ENCODE data around the gene ALB. TPM values are rescaled to one million over a fixed set of nuclear protein-coding genes. Genes with fewer than 3 reads are reported as not detected.

Gene ALB
- total RNA-seq, 1 experiment from 2014 or later = not detected

DNA sequence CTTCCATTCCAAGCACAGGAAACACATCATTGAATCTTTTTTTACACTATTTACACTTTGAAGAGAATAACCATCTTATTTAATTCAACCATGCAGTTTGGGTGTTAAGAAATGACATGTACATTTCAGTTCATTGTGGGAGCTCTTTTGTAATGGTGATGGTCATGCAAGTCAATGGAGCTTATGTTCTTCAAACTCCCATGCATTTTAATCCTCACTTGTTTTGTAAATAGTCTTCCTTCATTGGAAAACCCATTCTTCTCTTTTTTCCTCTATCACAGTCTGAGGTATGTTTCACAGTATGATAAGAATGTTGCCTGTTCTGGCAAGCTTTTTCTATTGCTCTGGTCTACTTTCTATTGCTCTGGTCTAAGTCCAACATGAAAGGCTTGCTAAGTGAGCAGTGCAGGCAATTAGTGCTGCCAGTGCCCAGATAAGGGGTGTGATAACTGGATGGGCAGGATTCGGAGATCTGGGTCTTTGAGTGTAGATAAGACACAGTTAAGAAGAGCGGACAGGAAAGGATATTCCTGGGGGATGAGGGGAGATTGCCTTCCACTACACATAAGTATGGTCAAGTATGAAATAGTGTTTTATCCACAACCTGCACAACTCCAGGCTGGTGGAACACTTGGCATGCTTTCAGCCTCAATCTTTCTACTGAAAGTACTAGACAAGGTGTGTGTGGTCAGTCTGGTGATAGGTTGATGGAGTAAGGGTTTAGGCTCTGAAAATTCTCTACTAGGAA is 49.0 kb downstream of the ALB start:
- TF ChIP-seq, protein P1, sequence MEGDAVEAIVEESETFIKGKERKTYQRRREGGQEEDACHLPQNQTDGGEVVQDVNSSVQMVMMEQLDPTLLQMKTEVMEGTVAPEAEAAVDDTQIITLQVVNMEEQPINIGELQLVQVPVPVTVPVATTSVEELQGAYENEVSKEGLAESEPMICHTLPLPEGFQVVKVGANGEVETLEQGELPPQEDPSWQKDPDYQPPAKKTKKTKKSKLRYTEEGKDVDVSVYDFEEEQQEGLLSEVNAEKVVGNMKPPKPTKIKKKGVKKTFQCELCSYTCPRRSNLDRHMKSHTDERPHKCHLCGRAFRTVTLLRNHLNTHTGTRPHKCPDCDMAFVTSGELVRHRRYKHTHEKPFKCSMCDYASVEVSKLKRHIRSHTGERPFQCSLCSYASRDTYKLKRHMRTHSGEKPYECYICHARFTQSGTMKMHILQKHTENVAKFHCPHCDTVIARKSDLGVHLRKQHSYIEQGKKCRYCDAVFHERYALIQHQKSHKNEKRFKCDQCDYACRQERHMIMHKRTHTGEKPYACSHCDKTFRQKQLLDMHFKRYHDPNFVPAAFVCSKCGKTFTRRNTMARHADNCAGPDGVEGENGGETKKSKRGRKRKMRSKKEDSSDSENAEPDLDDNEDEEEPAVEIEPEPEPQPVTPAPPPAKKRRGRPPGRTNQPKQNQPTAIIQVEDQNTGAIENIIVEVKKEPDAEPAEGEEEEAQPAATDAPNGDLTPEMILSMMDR (IDR thresholded peaks at IDR 0.05; ENCODE audit: unreplicated experiment) = no peak
- CTCF ChIA-PET = interaction anchor here (0.5 to 0.6 kb wide), 2 partner anchors 31 to 983 kb away, joined by 8 read pairs; no protein-coding TSS in a partner anchor
- Mint-ChIP-seq H3K4me3 (ENCODE audit: low read depth, unreplicated experiment) (no peak overlapping the region), H3K27me3 (ENCODE audit: unreplicated experiment) (no peaks in the 10 kb centered on the region), H3K36me3 (ENCODE audit: insufficient read depth, unreplicated experiment) (no peaks in the 10 kb centered on the region), H3K4me1 (ENCODE audit: low read depth, unreplicated experiment) (peaks cover 13% of the 10 kb centered on the region), H3K9me3 (ENCODE audit: low read depth, unreplicated experiment) (no peaks in the 10 kb centered on the region), H3K27ac (ENCODE audit: unreplicated experiment) (no peak overlapping the region)
- no peak for DNase-seq
- intact Hi-C loops (cut with micrococcal nuclease; ENCODE audit: unreplicated experiment) = no loop called here
- BruUV-seq (replicated peaks) = no TSS peak

DNA sequence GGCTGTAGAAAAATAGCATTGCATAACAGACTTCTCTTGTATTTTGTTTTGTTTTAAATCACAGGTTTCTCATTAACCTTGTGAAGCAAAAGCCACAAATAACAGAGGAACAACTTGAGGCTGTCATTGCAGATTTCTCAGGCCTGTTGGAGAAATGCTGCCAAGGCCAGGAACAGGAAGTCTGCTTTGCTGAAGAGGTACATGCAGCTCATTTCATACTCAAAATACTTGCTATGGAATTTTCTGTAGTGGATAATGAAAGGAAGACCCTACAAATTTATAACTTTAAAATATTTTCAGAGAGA is 49.6 kb downstream of the ALB start:
- intact Hi-C loops (cut with micrococcal nuclease; ENCODE audit: unreplicated experiment) = no loop called here
- TF ChIP-seq, protein P1 (IDR thresholded peaks at IDR 0.05; ENCODE audit: unreplicated experiment) = no peak
- H3K27ac Mint-ChIP-seq (ENCODE audit: unreplicated experiment) = no peak overlapping the region
- H3K9me3 Mint-ChIP-seq (ENCODE audit: low read depth, unreplicated experiment) = no peaks in the 10 kb centered on the region
- no peaks in the 10 kb centered on the region for H3K36me3 Mint-ChIP-seq (ENCODE audit: insufficient read depth, unreplicated experiment)
- peaks cover 13% of the 10 kb centered on the region for H3K4me1 Mint-ChIP-seq (ENCODE audit: low read depth, unreplicated experiment)
- DNase-seq = no peak
- CTCF ChIA-PET = interaction anchor here (0.5 kb wide), 1 partner anchor 31 kb away, joined by 8 read pairs; no protein-coding TSS in a partner anchor
- no TSS peak for BruUV-seq (replicated peaks)
- H3K4me3 Mint-ChIP-seq (ENCODE audit: low read depth, unreplicated experiment) = no peak overlapping the region
- no peaks in the 10 kb centered on the region for H3K27me3 Mint-ChIP-seq (ENCODE audit: unreplicated experiment)

DNA sequence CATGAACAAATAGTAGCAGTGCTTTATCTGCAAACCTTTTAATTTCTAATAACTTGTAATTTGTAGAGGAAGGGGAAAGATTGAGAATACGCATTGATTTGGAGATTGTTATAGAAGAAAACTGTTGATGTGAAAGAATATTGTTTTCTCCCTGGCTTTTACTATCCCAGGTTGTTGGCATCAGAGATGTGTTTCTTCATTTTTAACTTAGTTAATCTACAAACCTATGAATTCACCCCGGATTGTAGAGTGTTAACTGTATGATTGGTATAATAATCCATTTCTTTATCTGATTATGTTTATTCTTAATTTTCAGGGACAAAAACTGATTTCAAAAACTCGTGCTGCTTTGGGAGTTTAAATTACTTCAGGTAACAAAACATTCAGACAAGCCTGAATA is 50.8 kb downstream of the ALB start:
- Mint-ChIP-seq H3K4me3 (ENCODE audit: low read depth, unreplicated experiment) (no peak overlapping the region), H3K9me3 (ENCODE audit: low read depth, unreplicated experiment) (no peaks in the 10 kb centered on the region), H3K4me1 (ENCODE audit: low read depth, unreplicated experiment) (peaks cover 13% of the 10 kb centered on the region), H3K27me3 (ENCODE audit: unreplicated experiment) (no peaks in the 10 kb centered on the region), H3K27ac (ENCODE audit: unreplicated experiment) (no peak overlapping the region), H3K36me3 (ENCODE audit: insufficient read depth, unreplicated experiment) (no peaks in the 10 kb centered on the region)
- intact Hi-C loops (cut with micrococcal nuclease; ENCODE audit: unreplicated experiment) = no loop called here
- TF ChIP-seq, protein P1 (IDR thresholded peaks at IDR 0.05; ENCODE audit: unreplicated experiment) = no peak
- BruUV-seq (replicated peaks) = no TSS peak
- CTCF ChIA-PET = no interaction called here
- DNase-seq = no peak

DNA sequence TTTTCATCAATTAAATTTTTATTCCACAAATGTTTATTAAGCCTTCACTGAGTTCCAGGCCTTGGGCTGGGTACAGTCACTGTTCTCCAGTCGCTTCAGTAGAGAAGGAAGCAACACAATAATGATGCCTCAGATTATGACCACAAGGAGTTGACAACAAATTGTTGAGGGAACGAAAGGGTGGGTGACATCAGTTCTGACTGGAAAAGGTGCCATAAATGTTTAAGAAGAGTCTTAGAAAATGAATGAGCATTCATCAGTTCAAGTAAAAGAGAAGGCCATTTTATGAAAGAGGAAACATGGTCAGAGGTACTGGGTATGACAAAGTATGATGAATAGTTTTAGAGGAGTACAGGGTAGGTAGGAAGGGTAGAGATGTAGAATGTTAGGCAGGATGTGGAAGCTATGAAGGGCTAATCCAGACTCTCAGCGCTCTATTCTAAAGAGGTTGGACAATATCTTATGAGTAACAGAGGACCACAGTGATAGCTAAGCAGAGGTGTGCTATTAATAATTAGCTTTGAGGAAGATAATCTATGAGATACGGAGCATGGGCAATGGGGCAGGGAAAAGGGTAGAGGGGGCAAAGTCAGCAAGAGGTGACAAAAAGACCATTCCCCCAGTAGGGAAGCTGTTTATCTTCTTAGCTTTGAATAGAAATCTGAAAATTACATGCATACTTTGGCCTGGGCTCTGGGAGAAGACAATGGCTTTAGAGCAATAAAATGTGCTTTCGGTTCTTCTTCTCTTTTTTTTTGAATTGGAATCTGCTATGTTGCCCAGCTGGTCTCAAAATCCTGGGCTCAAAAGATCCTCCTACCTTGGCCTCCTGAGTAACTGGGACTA is 52.3 kb downstream of the ALB start:
- CTCF ChIA-PET = no interaction called here
- intact Hi-C loops (cut with micrococcal nuclease; ENCODE audit: unreplicated experiment) = no loop called here
- Mint-ChIP-seq H3K27me3 (ENCODE audit: unreplicated experiment) (no peaks in the 10 kb centered on the region), H3K4me3 (ENCODE audit: low read depth, unreplicated experiment) (no peak overlapping the region), H3K4me1 (ENCODE audit: low read depth, unreplicated experiment) (peaks cover 8% of the 10 kb centered on the region), H3K36me3 (ENCODE audit: insufficient read depth, unreplicated experiment) (no peaks in the 10 kb centered on the region), H3K9me3 (ENCODE audit: low read depth, unreplicated experiment) (no peaks in the 10 kb centered on the region), H3K27ac (ENCODE audit: unreplicated experiment) (no peak overlapping the region)
- TF ChIP-seq, protein P1 (IDR thresholded peaks at IDR 0.05; ENCODE audit: unreplicated experiment) = no peak
- no TSS peak for BruUV-seq (replicated peaks)
- DNase-seq = no peak

Data from Calu3 (cell line).